ENCODE data around the gene BBS9.
"Not testable (repeated sequence)": the region's sequence is repeated elsewhere in the genome, so short reads cannot be mapped to it uniquely, and the experiment has no call there.

The BBS9 gene

GRCh38 chr7:33495207-33495606 is 365.8 kb downstream of the BBS9 start:
- DNase-seq (ENCODE audit: low read depth), result no peak

GRCh38 chr7:33497051-33497450 is 367.7 kb downstream of the BBS9 start:
- no peak for DNase-seq (ENCODE audit: low read depth)

GRCh38 chr7:33500703-33501701 is 371.6 kb downstream of the BBS9 start:
- DNase-seq (ENCODE audit: low read depth), result no peak

GRCh38 chr7:33503014-33503413 is 373.6 kb downstream of the BBS9 start:
- DNase-seq (ENCODE audit: low read depth), result no peak

GRCh38 chr7:33503736-33504135 is 374.4 kb downstream of the BBS9 start:
- no peak for DNase-seq (ENCODE audit: low read depth)

GRCh38 chr7:33504266-33504665 is 374.9 kb downstream of the BBS9 start:
- no peak for DNase-seq (ENCODE audit: low read depth)

- no peak for DNase-seq (ENCODE audit: low read depth)
Observed at GRCh38 chr7:33509206-33509605, 379.8 kb downstream of the BBS9 start.

GRCh38 chr7:33511778-33512177 is 382.4 kb downstream of the BBS9 start:
- DNase-seq (ENCODE audit: low read depth), result no peak

- no peak for DNase-seq (ENCODE audit: low read depth)
Observed at GRCh38 chr7:33516568-33516967, 387.2 kb downstream of the BBS9 start.

- DNase-seq (ENCODE audit: low read depth), result no peak
Observed at GRCh38 chr7:33517191-33517590, 387.8 kb downstream of the BBS9 start.

GRCh38 chr7:33527008-33527407 is 397.6 kb downstream of the BBS9 start:
- DNase-seq (ENCODE audit: low read depth), result not testable (repeated sequence)

- not testable (repeated sequence) for DNase-seq (ENCODE audit: low read depth)
Observed at GRCh38 chr7:33527613-33528012, 398.2 kb downstream of the BBS9 start.

- DNase-seq (ENCODE audit: low read depth), result no peak
Observed at GRCh38 chr7:33529070-33529469, 399.7 kb downstream of the BBS9 start.

- no peak for DNase-seq (ENCODE audit: low read depth)
Observed at GRCh38 chr7:33530664-33531063, 401.3 kb downstream of the BBS9 start.

- no peak for DNase-seq (ENCODE audit: low read depth)
Observed at GRCh38 chr7:33531888-33532287, 402.5 kb downstream of the BBS9 start.

- no peak for DNase-seq (ENCODE audit: low read depth)
Observed at GRCh38 chr7:33534833-33535232, 405.5 kb downstream of the BBS9 start.

- DNase-seq (ENCODE audit: low read depth), result no peak
Observed at GRCh38 chr7:33535989-33536388, 406.6 kb downstream of the BBS9 start.

- DNase-seq (ENCODE audit: low read depth), result no peak
Observed at GRCh38 chr7:33536398-33537103, 407.2 kb downstream of the BBS9 start.

GRCh38 chr7:33537104-33537477 is 407.7 kb downstream of the BBS9 start:
- DNase-seq (ENCODE audit: low read depth), result no peak

GRCh38 chr7:33539198-33539597 is 409.8 kb downstream of the BBS9 start:
- DNase-seq (ENCODE audit: low read depth), result no peak

- DNase-seq (ENCODE audit: low read depth), result no peak
Observed at GRCh38 chr7:33539659-33540400, 410.5 kb downstream of the BBS9 start.

GRCh38 chr7:33547880-33548279 is 418.5 kb downstream of the BBS9 start:
- DNase-seq (ENCODE audit: low read depth), result no peak
